Activated CD4-positive, alpha-beta T cell treated with anti-CD3 and anti-CD28 coated beads, Interleukin-2, amount 50 U/mL, for 24 hours (primary cell): ENCODE results near the gene PSMD13.

Experiments used
- DNase-seq, 2 donors: peaks; one replicate each; pipeline ENCODE4 v3.0.0-alpha.2; 2020; ENCODE audit warnings: low read depth in 1 of 2, low spot score in 1 of 2

The PSMD13 gene

DNA sequence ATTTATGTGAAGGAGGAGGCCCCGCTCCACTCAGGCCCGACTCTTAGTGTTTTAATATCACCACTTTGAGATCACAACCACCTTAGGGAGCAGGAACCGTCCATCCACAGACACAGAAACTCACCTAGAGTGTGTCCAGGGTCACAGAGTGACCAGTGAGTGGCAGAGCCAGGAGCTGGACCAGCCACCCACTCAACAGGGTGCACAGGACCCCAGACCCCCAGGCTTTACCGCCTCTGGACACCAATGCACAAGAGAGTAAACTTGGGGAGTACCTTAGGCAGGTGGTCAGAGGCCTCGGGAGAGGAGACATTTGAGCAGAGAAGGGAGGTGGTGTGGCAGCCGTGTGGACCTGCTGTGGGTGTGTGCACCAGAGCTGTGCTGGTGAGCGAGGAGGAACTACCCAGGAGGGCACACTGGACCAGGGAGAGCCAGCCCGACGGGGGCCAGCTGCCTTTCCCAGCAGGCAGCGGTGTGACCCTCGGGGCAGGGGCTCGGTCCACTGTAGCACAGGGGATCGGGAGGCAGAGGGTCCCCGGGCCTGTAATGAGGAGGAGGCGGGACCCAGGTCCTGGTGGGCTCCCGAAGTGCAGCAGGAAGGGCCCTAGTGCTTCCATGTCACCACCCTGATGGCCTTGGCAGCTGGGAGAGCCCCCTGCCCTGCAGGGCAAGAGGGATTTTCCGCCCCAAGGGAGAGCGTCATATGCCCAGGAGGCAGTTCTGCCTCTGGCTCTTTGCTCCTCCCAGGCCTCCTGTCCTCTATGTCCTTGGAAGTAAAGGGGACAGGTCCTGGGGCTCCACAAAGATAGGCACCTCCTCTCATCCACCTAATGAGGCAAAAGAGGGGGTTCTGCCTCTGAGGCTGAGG is 33.9 kb downstream of the PSMD13 start:
- no peak for DNase-seq

DNA sequence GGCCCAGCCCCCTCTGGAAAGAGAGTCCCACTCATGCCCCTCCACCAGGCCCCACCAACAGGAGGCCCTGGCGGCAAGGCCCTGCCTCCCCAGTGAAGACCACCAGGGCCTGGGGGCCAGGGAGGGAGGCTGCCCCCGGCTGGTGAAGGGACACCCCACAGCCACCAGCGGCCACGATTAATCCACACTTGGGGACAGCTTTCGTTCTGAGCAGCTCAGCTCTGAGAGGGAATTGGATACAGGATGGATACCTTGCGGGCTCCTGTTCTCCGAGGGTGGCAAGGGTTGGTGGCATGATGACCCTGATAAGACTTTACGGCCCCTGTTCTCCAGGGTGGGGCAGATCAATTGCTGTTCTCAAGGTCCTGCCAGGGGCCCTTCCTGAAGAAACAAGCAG is 34.5 kb downstream of the PSMD13 start:
- no peak for DNase-seq

DNA sequence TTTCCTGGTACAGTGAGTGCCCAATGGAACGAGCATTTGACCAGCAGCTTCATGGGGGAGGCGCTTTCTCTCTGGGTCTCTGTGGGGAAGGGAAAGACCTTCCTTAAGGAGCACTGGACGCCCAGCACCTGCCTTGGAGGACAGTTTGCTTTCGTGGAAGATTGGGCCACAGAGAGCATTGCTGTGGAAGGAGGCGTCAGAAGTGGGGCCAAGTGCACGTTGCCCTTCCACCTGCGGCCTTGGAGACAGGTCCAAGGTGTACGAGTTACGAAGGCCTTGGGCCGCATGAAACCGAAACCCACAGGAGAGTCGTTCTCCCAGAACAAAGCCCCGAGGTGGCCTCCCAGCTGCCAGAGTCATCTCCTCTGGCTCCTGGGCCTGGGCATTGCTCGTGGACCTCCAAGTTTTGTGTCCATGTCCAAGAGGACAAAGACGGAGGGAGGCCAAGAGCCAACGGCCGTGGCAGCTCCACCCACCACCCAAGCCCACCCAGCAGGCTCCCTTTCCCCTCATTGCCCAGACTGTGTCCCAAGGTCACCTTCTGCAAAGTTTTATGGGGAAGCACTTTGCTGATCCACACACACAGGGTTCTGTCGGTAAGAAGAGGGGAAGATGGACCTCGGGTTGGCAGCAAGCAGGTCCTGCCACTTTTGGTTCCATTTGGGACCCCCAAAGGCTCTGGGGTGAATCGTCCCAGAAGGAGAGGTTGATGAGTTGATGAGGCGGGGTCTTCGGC is 35.6 kb downstream of the PSMD13 start:
- DNase-seq: no peak

DNA sequence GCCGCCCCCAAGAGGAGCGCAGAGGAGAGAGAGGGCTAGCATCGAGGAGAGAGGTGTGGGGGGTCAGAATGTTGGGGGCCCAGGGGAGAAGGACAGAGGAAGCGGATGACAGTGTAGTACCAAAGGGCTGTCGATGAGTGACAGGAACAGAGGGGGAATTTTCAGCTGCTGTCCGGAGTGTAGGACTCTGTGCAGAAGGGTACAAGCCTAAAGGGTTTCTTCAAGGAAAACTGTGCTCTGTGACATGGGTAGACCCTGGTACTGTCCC is 36.1 kb downstream of the PSMD13 start:
- DNase-seq: no peak

DNA sequence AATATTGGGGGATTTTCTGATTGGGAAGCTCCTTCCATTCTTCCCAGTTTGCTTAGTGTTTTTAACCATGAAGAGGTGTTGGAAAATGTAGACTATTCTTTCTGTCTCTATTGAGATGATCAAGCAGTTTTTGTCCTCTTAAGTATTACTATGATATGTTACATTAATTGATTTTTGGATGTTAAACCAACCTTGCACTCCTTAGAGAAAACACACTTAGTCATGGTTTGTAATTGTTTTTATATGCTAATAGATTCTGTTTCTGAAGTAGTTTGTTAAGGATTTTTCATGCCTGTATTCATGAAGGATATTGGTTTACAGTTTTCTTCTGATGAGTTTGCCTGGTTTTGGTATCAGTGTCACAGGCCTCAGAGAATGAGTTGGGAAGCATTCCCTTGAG is 39.4 kb downstream of the PSMD13 start:
- no peak for DNase-seq

DNA sequence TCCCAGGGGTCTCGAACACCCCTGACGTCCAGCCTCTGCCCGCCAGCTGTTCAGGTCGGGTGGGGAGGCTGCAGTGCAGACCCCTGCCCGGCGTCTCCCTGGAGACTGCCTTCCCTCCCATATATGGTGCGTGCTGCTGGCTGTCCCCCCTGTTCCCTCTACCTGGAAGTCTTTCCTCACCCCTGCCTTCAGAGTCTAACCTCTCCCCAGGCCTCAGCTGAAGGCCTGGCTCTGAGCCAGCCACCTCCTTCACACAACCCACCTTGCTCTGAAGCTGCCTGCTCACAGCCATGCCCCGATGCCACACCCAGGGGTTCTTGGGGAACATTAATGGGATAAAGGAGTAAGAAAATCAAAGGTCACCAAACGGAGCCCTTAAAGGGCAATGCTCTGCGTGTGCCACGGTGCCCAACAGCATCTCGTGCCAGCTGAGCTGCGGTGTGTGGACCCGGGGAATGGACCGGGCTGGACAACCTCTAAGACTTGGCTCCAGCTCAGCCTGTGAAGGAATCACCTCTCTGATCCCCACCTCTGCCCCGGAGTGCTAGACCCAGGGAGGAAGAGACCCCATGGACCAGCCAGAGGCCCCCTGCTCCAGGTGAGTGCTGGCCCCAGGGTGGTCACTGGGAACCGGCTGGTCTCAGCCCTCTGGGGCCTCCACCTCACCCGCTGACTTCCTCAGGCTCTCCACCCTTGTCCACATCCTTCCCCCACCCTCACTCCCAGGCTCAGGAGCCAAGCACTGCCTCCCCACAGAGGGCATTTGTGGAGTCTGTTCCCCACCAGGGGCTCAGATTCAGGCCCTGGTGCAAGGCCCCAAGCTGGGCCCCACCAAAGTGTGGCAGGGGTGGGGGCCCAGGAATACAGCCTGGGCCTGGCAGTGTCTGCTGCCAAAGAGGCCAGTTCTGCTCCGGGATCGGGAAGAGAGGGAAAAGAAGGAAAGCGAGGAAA is 41.5 kb downstream of the PSMD13 start, which contains the start of gene NLRP6:
TSS of gene NLRP6 (plus strand) at position 407 of the 951 bp plus-strand sequence. CDS start at position 570, 163 bp downstream.
- no peak for DNase-seq

DNA sequence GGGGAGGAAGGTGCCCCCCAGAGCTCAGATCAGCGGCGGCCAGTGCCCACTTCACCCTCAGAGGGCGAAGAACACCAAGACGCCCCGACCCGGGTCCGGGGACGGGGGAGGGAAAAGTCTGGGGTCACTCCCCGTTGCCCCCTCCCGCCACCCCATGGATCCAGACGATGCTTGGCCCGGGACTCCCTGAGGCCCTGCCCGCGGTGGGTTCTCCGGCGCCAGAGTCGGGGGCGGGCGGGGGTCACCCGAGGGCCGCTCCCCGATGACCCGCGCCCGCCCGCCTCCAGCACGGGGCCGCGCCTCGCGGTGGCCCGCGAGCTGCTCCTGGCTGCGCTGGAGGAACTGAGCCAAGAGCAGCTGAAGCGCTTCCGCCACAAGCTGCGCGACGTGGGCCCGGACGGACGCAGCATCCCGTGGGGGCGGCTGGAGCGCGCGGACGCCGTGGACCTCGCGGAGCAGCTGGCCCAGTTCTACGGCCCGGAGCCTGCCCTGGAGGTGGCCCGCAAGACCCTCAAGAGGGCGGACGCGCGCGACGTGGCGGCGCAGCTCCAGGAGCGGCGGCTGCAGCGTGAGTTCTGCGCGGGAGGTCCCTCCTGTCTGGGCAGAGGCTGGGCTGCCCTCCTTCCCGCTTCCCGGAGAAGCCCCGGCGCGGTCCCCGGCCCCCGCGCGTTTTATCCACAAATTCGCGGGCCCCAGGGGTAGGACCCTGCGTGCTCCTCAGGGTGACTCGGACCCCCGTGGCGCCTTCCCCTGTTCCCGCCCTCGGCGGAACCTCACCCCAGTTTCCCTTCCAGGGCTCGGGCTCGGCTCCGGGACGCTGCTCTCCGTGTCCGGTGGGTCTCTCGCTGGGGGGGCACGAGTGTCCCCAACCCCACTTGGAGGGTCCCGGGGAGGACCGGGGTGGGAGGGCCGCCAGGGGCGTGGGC is 42.5 kb downstream of the PSMD13 start:
- DNase-seq: no peak

DNA sequence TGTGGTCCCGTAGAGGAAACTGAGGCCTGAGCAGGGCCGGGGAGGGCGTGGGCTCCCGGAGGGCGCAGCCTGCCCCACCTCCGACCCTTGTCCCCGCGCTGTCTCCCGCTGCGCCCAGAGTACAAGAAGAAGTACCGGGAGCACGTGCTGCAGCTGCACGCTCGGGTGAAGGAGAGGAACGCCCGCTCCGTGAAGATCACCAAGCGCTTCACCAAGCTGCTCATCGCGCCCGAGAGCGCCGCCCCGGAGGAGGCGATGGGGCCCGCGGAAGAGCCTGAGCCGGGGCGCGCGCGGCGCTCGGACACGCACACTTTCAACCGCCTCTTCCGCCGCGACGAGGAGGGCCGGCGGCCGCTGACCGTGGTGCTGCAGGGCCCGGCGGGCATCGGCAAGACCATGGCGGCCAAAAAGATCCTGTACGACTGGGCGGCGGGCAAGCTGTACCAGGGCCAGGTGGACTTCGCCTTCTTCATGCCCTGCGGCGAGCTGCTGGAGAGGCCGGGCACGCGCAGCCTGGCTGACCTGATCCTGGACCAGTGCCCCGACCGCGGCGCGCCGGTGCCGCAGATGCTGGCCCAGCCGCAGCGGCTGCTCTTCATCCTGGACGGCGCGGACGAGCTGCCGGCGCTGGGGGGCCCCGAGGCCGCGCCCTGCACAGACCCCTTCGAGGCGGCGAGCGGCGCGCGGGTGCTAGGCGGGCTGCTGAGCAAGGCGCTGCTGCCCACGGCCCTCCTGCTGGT is 43.4 kb downstream of the PSMD13 start:
- no peak for DNase-seq

DNA sequence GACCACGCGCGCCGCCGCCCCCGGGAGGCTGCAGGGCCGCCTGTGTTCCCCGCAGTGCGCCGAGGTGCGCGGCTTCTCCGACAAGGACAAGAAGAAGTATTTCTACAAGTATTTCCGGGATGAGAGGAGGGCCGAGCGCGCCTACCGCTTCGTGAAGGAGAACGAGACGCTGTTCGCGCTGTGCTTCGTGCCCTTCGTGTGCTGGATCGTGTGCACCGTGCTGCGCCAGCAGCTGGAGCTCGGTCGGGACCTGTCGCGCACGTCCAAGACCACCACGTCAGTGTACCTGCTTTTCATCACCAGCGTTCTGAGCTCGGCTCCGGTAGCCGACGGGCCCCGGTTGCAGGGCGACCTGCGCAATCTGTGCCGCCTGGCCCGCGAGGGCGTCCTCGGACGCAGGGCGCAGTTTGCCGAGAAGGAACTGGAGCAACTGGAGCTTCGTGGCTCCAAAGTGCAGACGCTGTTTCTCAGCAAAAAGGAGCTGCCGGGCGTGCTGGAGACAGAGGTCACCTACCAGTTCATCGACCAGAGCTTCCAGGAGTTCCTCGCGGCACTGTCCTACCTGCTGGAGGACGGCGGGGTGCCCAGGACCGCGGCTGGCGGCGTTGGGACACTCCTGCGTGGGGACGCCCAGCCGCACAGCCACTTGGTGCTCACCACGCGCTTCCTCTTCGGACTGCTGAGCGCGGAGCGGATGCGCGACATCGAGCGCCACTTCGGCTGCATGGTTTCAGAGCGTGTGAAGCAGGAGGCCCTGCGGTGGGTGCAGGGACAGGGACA is 44.1 kb downstream of the PSMD13 start:
- DNase-seq: no peak

DNA sequence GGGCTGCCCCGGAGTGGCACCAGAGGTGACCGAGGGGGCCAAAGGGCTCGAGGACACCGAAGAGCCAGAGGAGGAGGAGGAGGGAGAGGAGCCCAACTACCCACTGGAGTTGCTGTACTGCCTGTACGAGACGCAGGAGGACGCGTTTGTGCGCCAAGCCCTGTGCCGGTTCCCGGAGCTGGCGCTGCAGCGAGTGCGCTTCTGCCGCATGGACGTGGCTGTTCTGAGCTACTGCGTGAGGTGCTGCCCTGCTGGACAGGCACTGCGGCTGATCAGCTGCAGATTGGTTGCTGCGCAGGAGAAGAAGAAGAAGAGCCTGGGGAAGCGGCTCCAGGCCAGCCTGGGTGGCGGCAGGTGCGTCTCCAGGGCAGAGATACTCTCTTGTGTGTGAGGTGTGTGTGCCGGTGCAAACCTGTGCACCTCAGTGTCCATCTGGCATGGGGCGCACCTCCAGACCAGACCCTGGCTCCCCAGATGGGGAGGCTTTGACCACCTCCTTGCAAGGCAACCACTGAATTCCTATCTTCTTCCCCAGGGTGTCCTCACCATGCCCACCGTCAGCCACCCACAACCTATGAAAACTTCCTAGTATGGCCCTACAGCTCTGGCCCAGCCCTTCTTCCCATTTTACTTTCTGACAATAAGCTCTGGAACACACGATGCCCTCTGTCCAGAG is 44.8 kb downstream of the PSMD13 start:
- no peak for DNase-seq

DNA sequence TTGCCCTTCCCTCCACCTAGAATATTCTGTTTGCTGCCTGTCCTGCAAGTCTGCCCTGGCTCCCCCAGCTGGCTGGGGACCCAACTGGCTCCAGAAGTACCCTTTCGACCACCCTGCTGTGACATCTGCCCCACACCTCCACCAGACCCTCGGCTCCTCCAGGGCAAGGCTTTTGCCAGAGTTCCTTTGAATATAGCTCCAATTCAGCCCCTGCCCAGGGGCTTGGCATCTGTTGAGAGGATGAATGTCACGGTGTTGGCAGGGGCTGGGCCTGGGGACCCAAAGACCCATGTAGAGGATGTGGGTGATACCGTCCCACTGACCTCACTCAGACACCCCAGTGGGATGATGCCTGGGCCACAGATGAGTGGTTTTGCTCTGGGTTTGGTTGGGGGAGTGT is 45.4 kb downstream of the PSMD13 start:
- DNase-seq: no peak

DNA sequence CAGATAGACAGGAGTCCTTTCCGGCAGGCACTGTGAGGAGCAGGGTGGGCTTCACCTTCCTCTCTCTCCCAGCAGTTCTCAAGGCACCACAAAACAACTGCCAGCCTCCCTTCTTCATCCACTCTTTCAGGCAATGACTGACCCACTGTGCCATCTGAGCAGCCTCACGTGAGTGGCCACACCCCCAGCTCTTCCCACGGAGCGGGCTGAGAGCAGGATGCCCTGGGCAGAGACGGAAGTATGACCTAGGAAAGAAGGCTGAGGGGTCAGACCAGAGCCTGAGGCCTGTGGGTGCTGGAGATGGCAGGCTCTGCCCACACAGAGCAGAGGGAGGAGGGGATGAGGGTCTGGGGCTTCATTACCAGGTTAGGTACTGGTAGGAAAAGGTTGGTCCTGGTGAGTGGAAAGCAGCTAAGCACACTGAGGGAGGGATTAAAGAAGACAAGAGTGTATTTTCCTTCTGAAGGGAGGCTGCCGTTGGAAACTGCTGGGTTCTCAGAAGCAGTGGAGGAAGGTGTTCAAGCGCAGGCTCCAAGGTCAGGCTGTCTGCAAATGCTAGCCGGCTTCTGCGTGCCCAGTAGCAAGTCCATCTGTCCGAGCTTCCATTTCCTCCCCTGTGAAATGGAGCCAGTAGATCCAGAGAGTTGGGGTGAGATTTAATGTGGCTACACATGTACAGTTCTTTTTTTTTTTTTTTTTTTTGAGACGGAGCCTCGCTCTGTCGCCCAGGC is 46.0 kb downstream of the PSMD13 start:
- DNase-seq: no peak

DNA sequence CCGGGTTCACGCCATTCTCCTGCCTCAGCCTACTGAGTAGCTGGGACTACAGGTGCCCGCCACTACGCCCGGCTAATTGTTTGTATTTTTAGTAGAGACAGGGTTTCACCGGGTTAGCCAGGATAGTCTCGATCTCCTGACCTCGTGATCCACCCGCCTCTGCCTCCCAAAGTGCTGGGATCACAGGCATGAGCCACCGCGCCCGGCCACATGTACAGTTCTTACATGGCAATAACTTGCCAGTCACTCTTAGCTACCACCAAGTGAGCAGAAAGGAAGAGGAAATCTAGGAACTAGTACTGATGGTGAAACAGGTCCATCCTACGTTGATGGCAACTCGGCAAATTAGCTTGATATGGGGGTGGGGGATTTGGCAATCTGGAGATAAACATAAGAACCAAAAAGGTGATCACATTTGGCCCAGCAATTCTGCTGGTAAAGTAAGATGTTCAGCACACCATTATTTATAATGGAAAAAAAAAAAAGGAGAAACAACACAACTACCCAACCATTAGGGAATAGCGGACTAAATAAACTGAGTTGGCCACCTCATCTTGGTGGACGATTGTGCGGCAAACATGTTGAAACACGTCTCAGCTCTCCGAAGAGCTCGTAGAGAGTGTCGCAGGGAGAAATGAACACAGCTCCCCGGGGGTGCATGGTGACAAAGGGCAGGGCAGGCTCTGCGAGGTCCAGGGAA is 46.8 kb downstream of the PSMD13 start:
- DNase-seq: no peak

DNA sequence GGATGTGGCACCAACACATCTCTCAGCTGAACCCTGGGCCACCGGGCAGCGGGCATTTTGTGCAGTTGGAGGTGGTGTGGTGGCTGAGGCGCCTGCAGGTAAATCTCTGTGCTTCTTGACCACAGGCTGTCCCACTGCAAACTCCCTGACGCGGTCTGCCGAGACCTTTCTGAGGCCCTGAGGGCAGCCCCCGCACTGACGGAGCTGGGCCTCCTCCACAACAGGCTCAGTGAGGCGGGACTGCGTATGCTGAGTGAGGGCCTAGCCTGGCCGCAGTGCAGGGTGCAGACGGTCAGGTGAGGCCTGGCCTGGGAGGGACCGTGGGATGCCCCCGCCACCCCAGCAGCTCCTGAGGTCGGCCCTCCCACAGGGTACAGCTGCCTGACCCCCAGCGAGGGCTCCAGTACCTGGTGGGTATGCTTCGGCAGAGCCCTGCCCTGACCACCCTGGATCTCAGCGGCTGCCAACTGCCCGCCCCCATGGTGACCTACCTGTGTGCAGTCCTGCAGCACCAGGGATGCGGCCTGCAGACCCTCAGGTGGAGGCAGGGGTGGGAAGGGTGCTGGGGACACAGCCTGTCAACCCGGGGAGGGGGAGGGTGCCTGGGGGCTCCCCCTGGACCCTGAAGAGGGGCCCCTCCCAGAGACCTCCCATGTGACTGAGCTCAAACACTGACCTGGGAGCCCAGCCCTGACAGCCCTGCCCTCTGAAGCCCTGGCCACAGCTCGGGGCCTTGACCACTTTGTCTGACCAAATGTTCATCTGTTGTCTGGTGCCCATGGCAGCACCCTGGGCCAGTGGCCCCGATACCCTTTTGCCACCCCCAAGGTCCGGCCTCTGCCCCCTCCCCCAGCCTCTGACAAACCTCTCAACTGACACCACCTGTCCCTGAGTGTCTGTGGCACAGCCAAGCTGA is 47.6 kb downstream of the PSMD13 start:
- no peak for DNase-seq

DNA sequence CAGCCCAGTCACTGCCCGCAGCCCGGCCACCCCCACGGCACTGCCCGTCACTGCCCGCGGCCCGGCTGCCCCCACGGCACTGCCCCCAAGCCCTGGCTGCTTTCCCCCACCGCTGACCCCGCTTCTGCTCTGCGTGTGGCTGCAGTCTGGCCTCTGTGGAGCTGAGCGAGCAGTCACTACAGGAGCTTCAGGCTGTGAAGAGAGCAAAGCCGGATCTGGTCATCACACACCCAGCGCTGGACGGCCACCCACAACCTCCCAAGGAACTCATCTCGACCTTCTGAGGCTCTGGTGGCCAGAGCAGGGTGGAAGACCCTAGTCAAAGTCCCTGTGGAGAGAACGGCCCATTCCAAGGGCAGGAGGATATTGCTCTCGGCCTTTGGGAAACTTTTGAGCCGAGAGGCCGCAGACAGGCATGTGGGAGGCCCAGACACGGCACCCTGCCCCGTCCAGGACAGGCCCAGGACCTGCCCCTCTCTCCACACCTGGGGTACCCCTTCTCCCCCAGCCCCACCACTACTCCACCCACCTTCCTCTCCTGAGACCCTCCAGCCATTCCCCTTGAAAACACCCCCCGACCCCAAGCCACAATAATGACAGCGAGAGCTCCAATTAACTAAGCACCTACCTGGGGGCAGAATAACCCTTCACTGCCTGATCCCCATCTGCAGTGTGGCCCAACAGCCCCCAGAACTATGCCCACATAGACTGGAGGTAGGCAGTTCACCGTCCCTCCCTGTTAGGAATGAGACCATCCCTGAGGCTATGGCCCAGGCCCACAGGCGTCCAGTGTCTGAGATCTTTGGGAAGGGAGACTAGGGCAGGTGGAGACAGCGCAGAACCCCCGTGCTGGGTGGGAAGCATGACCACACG is 48.5 kb downstream of the PSMD13 start:
- no peak for DNase-seq
